Daoy (cell line): Measurements from ENCODE around the gene TFCP2. TPM values are rescaled to one million over a fixed set of nuclear protein-coding genes. Genes with fewer than 3 reads are reported as not detected.
A peak's percentile ranks its signal among the peaks of the same experiment; 100 is the strongest.
"Not testable (repeated sequence)": the region's sequence is repeated elsewhere in the genome, so short reads cannot be mapped to it uniquely, and the experiment has no call there.

Source experiments
- DNase-seq: peaks from one replicate; pipeline ENCODE4 v3.0.0-alpha.2; 2015; ENCODE audit warnings: low read depth
- total RNA-seq: library from RNA; depleted of rRNA; stranded (reverse); fragments of >200 nt; shearing (Covaris generic); gene quantifications from 2 replicates; pipeline ENCODE4 v1.2.3, GENCODE V29; 2014

Gene TFCP2
- total RNA-seq, 1 experiment from 2014 or later = 9.5 TPM

- peak; percentile 55 for DNase-seq
Observed at GRCh38 chr12:51082561-51083125, 90.3 kb downstream of the TFCP2 start.

- DNase-seq = no peak
Observed at GRCh38 chr12:51081421-51081820, 91.5 kb downstream of the TFCP2 start.

- DNase-seq = no peak
Observed at GRCh38 chr12:51080136-51080535, 92.8 kb downstream of the TFCP2 start.

- DNase-seq = not testable (repeated sequence)
Observed at GRCh38 chr12:51078866-51079265, 94.1 kb downstream of the TFCP2 start.

GRCh38 chr12:51078346-51078745 lies 94.6 kb downstream of the TFCP2 start:
- DNase-seq = not testable (repeated sequence)

- no peak for DNase-seq
Observed at GRCh38 chr12:51077930-51078329, 95.0 kb downstream of the TFCP2 start.

- DNase-seq = no peak
Observed at GRCh38 chr12:51076236-51076930, 96.6 kb downstream of the TFCP2 start.

GRCh38 chr12:51075390-51075789 lies 97.5 kb downstream of the TFCP2 start:
- no peak for DNase-seq

GRCh38 chr12:51071663-51072062 lies 101.3 kb downstream of the TFCP2 start:
- no peak for DNase-seq

GRCh38 chr12:51070004-51070403 lies 102.9 kb downstream of the TFCP2 start:
- DNase-seq = no peak

GRCh38 chr12:51067771-51068170 lies 105.2 kb downstream of the TFCP2 start:
- DNase-seq = no peak

- DNase-seq = no peak
Observed at GRCh38 chr12:51067229-51067628, 105.7 kb downstream of the TFCP2 start.

- DNase-seq = no peak
Observed at GRCh38 chr12:51065530-51065929, 107.4 kb downstream of the TFCP2 start.

- no peak for DNase-seq
Observed at GRCh38 chr12:51062631-51063397, 110.1 kb downstream of the TFCP2 start.

- DNase-seq = no peak
Observed at GRCh38 chr12:51059086-51059485, 113.8 kb downstream of the TFCP2 start.

GRCh38 chr12:51056242-51056641 lies 116.7 kb downstream of the TFCP2 start:
- DNase-seq = no peak

- no peak for DNase-seq
Observed at GRCh38 chr12:51055060-51055459, 117.9 kb downstream of the TFCP2 start.

- DNase-seq = no peak
Observed at GRCh38 chr12:51051787-51052186, 121.1 kb downstream of the TFCP2 start.

- DNase-seq = no peak
Observed at GRCh38 chr12:51049525-51049924, 123.4 kb downstream of the TFCP2 start.

GRCh38 chr12:51048661-51049251 lies 124.2 kb downstream of the TFCP2 start:
- no peak for DNase-seq

- DNase-seq = peak; percentile 99
Observed at GRCh38 chr12:51047655-51048540, 125.0 kb downstream of the TFCP2 start, which contains the start of gene LETMD1. Gene LETMD1 (plus strand): TSS chr12:51048327. CDS start chr12:51048357, 30 bp downstream.
